Measurements from ENCODE around the gene NAPSA. TPM values are rescaled to one million over a fixed set of nuclear protein-coding genes. Genes with fewer than 3 reads are reported as not detected.

The NAPSA gene
- polyA plus RNA-seq, 1 experiment = 0.10 TPM

GRCh38 chr19:50314724-50315708 is 50.4 kb downstream of the NAPSA start:
- no peak overlapping the region for H3K4me3 ChIP-seq (ENCODE audit: low read depth, low read length)
- H3K27me3 ChIP-seq (ENCODE audit: control insufficient read depth, insufficient read depth, low read length) = peaks cover 39% of the 10 kb centered on the region
- ChIA-PET POLR2A (no interaction called here), CTCF (interaction anchor here (0.6 kb wide), 1 partner anchor 377 kb away, joined by 8 read pairs; no protein-coding TSS in a partner anchor)
- H3K27ac ChIP-seq (ENCODE audit: low read depth, low read length) = no peak overlapping the region
- DNase-seq (ENCODE audit: low read depth, low spot score) = no peak
- H3K9me3 ChIP-seq (ENCODE audit: control insufficient read depth, insufficient read depth, low read length) = no peaks in the 10 kb centered on the region; the same call in 1 of the 2 replicates
- TF ChIP-seq CTCF (IDR thresholded peaks at IDR 0.05; ENCODE audit: low read depth, low read length) = no peak

GRCh38 chr19:50313812-50314536 is 51.5 kb downstream of the NAPSA start:
- CTCF ChIA-PET = no interaction called here
- POLR2A ChIA-PET = no interaction called here
- Histone ChIP-seq H3K9me3 (ENCODE audit: control insufficient read depth, insufficient read depth, low read length) (no peaks in the 10 kb centered on the region; the same call in 1 of the 2 replicates), H3K27me3 (ENCODE audit: control insufficient read depth, insufficient read depth, low read length) (peaks cover 39% of the 10 kb centered on the region), H3K27ac (ENCODE audit: low read depth, low read length) (no peak overlapping the region), H3K4me3 (ENCODE audit: low read depth, low read length) (no peak overlapping the region)
- DNase-seq (ENCODE audit: low read depth, low spot score) = no peak
- TF ChIP-seq CTCF (IDR thresholded peaks at IDR 0.05; ENCODE audit: low read depth, low read length) = no peak

DNA sequence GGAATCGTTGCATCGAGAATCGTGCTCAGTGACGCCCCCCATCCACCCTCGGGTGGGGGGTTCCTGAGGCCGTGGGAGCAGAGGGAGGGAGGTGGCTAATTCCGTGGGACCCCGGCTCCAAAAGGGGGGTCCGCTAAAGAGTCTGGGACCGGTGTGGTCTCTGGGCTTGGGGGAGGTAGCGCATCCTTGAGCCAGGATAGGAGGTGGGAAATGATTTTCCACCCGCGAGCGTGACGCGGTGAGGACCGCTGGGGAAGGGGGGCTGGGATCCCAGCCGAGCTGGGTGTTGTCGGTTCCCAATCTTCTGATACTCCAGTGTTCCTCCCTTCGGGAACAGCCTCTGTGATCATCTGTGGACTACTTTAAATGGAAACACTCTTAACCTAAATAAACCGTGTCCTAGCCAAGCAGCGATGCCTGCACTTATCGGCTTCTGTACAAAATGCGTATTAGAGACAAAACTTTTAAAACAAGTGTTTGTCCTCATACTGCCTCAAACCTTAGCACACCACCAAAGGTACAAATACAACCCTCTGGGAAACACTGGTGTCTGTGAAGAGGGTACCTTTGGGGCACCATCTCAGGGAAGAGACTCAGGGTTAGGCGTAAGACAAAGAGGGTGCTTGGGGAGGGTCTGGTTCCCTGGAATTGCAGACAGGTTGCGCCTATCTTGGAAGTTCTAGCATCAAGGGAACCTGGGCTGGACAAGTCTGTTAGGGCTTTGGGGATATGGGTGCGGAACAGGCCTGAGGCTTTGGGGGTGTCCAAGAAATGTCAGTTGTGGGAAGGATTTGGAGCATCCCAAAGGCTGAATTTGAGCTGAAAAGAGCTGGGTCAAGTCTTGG is 52.2 kb downstream of the NAPSA start:
- ChIA-PET POLR2A (no interaction called here), CTCF (no interaction called here)

More for the DNA sequence above, 52.2 kb downstream of the NAPSA start:
- no peak for TF ChIP-seq CTCF (IDR thresholded peaks at IDR 0.05; ENCODE audit: low read depth, low read length)
- DNase-seq (ENCODE audit: low read depth, low spot score) = no peak
- Histone ChIP-seq H3K27me3 (ENCODE audit: control insufficient read depth, insufficient read depth, low read length) (peaks cover 39% of the 10 kb centered on the region), H3K4me3 (ENCODE audit: low read depth, low read length) (no peak overlapping the region), H3K9me3 (ENCODE audit: control insufficient read depth, insufficient read depth, low read length) (no peaks in the 10 kb centered on the region; the same call in 1 of the 2 replicates), H3K27ac (ENCODE audit: low read depth, low read length) (no peak overlapping the region)
